PFSK-1 (cell line): ENCODE data around the gene ADAMTS4.

Source experiments
- FOXP2 ChIP-seq: optimal IDR thresholded peaks from 2 replicates; pipeline ENCODE3; 2011; ENCODE audit warnings: borderline replicate concordance, control low read depth, inconsistent platforms; ENCODE audit not compliant: insufficient read depth; ENCODE audit errors: extremely low read length, extremely low read depth
- POLR2AphosphoS5 ChIP-seq: IDR thresholded peaks from 2 replicates; pipeline ENCODE4 v1.6.1; 2012; ENCODE audit warnings: low read depth, mild to moderate bottlenecking, control low read depth, low read length, moderate library complexity
- SIN3A ChIP-seq: IDR thresholded peaks from 2 replicates; pipeline ENCODE4 v1.6.1; 2012; ENCODE audit warnings: mild to moderate bottlenecking, low read length, moderate library complexity, borderline replicate concordance; ENCODE audit not compliant: insufficient read depth
- TAF1 ChIP-seq: IDR thresholded peaks from 2 replicates; pipeline ENCODE4 v1.6.1; 2012; ENCODE audit warnings: low read length, control low read depth, borderline replicate concordance; ENCODE audit not compliant: insufficient read depth
- TF ChIP-seq, protein P1 (sequence below), 2 experiments: IDR thresholded peaks; 2 replicates each; pipeline versions ENCODE4 v1.6.1 to v1.8.0; 2011 to 2012; ENCODE audit warnings: low read depth in 2 of 2, low read length in 2 of 2, control low read depth in 1 of 2, inconsistent platforms in 1 of 2, mild to moderate bottlenecking in 1 of 2, moderate library complexity in 1 of 2; ENCODE audit not compliant: insufficient read depth in 1 of 2

Gene ADAMTS4

DNA sequence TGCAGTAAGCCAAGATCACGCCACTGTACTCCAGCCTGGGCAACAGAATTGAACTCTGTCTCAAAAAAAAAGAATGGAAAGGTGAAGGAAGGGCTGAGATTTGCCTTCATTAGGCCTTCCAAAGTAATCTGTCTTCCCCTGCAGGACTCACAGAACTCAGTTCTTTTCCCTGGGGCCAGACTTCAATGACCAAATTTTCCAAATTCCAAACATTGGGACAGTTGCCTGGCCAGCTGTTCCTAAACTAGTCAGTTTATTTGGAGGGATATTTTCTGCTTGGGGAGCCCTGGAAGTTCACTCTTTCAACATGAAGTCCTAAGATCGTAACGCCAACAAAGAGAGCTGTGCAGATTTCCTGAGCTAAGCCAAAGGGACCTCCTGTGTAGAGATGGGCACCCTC lies 61.0 kb downstream of the ADAMTS4 start:
- TF ChIP-seq FOXP2 (no peak), SIN3A (no peak), POLR2AphosphoS5 (no peak), TAF1 (no peak)
- TF ChIP-seq, protein P1, sequence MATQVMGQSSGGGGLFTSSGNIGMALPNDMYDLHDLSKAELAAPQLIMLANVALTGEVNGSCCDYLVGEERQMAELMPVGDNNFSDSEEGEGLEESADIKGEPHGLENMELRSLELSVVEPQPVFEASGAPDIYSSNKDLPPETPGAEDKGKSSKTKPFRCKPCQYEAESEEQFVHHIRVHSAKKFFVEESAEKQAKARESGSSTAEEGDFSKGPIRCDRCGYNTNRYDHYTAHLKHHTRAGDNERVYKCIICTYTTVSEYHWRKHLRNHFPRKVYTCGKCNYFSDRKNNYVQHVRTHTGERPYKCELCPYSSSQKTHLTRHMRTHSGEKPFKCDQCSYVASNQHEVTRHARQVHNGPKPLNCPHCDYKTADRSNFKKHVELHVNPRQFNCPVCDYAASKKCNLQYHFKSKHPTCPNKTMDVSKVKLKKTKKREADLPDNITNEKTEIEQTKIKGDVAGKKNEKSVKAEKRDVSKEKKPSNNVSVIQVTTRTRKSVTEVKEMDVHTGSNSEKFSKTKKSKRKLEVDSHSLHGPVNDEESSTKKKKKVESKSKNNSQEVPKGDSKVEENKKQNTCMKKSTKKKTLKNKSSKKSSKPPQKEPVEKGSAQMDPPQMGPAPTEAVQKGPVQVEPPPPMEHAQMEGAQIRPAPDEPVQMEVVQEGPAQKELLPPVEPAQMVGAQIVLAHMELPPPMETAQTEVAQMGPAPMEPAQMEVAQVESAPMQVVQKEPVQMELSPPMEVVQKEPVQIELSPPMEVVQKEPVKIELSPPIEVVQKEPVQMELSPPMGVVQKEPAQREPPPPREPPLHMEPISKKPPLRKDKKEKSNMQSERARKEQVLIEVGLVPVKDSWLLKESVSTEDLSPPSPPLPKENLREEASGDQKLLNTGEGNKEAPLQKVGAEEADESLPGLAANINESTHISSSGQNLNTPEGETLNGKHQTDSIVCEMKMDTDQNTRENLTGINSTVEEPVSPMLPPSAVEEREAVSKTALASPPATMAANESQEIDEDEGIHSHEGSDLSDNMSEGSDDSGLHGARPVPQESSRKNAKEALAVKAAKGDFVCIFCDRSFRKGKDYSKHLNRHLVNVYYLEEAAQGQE (IDR thresholded peaks at IDR 0.05; ENCODE audit: insufficient read depth in 1 of 2, low read depth in 2 of 2, low read length in 2 of 2), result no peak
